DOHH2 (cell line): ENCODE results near the gene LMOD1.

Experiments used
- EZH2phosphoT487 ChIP-seq: fragments of 200-600 bp; sonication (generic); IDR thresholded peaks from 2 replicates; pipeline ENCODE4 v1.6.1; 2017; ENCODE audit warnings: borderline replicate concordance, mild to moderate bottlenecking, antibody characterized with exemption, low read length, moderate library complexity, mixed read lengths
- TF ChIP-seq, protein P1 (sequence below): fragments of 200-600 bp; sonication (generic); IDR thresholded peaks from one replicate; pipeline ENCODE4 v1.5.1; 2014; ENCODE audit warnings: antibody characterized with exemption, mild to moderate bottlenecking, low read depth, low read length; ENCODE audit not compliant: poor library complexity, severe bottlenecking

DNA sequence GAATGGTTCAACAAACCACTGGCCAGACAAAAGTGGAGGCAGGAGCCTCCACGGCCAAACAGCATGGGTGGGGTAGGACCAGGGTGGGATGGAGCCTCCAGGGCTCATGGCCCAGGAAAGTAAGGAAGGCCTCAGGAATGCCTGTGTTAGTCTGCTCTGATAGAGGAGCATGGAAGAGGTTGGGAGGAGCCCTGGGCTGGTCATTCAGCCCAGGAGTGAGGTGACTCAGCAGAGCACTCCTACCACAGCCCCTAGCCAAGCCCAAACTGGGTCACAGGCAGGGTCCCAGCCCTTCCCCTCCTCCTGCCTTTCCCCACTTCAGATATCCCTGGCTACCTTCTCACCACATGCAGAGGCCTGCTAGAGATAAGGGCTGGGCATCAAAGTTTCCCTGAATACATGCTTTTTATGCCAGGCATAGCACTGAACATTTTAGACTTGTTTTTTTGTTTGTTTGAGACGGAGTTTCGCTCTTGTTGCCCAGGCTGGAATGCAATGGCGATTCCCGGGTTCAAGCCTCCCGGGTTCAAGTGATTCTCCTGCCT lies 60.7 kb downstream of the LMOD1 start:
- TF ChIP-seq, protein P1, sequence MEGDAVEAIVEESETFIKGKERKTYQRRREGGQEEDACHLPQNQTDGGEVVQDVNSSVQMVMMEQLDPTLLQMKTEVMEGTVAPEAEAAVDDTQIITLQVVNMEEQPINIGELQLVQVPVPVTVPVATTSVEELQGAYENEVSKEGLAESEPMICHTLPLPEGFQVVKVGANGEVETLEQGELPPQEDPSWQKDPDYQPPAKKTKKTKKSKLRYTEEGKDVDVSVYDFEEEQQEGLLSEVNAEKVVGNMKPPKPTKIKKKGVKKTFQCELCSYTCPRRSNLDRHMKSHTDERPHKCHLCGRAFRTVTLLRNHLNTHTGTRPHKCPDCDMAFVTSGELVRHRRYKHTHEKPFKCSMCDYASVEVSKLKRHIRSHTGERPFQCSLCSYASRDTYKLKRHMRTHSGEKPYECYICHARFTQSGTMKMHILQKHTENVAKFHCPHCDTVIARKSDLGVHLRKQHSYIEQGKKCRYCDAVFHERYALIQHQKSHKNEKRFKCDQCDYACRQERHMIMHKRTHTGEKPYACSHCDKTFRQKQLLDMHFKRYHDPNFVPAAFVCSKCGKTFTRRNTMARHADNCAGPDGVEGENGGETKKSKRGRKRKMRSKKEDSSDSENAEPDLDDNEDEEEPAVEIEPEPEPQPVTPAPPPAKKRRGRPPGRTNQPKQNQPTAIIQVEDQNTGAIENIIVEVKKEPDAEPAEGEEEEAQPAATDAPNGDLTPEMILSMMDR: no peak
- no peak for TF ChIP-seq EZH2phosphoT487
